ENCODE results near the gene EMILIN1. TPM values are rescaled to one million over a fixed set of nuclear protein-coding genes. Genes with fewer than 3 reads are reported as not detected.

Gene EMILIN1
- total and polyA plus RNA-seq, 10 of the 15 experiments (the other 5 are each of a cell fraction or from before 2014, with no cell fraction given) = 0.01 to 2.3 (median 1.2) TPM; not detected in 2

DNA sequence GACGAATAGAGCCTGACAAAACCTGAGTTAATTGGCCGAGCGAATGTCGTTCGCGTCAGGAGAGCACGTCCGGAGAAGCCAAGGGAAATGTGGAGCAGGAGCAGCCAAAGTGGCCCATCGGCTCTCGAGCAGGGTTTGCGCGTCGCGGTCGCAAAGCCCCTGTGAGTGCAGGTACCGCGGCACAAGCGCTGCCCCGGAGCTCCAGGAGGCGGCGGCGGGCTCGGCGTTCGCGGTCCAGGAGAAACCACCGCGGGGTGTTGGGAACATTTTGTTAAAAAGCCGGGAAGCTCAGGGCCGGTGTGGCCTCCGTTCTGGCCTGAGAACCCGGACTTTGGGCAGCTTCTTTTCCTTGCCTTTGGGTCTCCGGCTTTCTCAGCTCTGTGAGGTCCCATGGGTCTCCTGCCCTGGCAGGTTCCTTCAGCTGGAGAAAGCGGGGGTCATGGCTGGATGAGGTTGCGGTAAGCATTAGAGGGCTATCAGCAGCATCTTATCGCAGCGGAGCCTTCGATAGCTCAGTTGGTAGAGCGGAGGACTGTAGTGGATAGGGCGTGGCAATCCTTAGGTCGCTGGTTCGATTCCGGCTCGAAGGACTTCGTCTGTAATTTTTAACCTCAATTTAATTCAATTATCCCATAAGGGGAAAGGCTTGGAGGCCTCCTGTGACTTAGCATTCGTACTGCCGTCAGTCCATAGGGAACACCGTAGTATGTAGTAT, 28.0 kb upstream of the EMILIN1 start (continued):
- no peak for TF ChIP-seq ZZZ3 (IDR thresholded peaks at IDR 0.05; ENCODE audit: control insufficient read depth, insufficient read length, low read depth)
- no peak for TF ChIP-seq ZNF622 (IDR thresholded peaks at IDR 0.05)
- TF ChIP-seq TAF1 (IDR thresholded peaks at IDR 0.05; ENCODE audit: borderline replicate concordance, low read depth, low read length) = 0 out of 2 replicates have a peak, but pooled peaks have one; percentile 14
- TF ChIP-seq KLF5 (IDR thresholded peaks at IDR 0.05; ENCODE audit: partially characterized antibody) = peak; percentile 15
- TF ChIP-seq, protein P1, sequence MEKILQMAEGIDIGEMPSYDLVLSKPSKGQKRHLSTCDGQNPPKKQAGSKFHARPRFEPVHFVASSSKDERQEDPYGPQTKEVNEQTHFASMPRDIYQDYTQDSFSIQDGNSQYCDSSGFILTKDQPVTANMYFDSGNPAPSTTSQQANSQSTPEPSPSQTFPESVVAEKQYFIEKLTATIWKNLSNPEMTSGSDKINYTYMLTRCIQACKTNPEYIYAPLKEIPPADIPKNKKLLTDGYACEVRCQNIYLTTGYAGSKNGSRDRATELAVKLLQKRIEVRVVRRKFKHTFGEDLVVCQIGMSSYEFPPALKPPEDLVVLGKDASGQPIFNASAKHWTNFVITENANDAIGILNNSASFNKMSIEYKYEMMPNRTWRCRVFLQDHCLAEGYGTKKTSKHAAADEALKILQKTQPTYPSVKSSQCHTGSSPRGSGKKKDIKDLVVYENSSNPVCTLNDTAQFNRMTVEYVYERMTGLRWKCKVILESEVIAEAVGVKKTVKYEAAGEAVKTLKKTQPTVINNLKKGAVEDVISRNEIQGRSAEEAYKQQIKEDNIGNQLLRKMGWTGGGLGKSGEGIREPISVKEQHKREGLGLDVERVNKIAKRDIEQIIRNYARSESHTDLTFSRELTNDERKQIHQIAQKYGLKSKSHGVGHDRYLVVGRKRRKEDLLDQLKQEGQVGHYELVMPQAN (conservative IDR thresholded peaks at IDR 0.05) = no peak; the same call in 1 of the 2 replicates
- TF ChIP-seq ZNF207 (IDR thresholded peaks at IDR 0.05; ENCODE audit: borderline replicate concordance) = no peak; the same call in 1 of the 2 replicates
- no peak for TF ChIP-seq SUZ12 (IDR thresholded peaks at IDR 0.05; ENCODE audit: unreplicated experiment)
- TF ChIP-seq GABPA (IDR thresholded peaks at IDR 0.05; ENCODE audit: low read depth) = peak; percentile 67; the same call in 1 of the 2 replicates
- no peak for TF ChIP-seq CBX3 (IDR thresholded peaks at IDR 0.05; ENCODE audit: borderline replicate concordance, low read depth)
- TF ChIP-seq ZSCAN29 (IDR thresholded peaks at IDR 0.05) = peak; percentile 95
- TF ChIP-seq NFXL1 (IDR thresholded peaks at IDR 0.05; ENCODE audit: borderline replicate concordance) = no peak
- TF ChIP-seq CHD4 (IDR thresholded peaks at IDR 0.05) = no peak
- TF ChIP-seq ASH2L (IDR thresholded peaks at IDR 0.05; ENCODE audit: borderline replicate concordance, low read depth) = peak; percentile 90; the same call in 1 of the 2 replicates
- TF ChIP-seq ESRRA (IDR thresholded peaks at IDR 0.05; ENCODE audit: low read length) = no peak
- no peak for TF ChIP-seq KDM1A (IDR thresholded peaks at IDR 0.05; ENCODE audit: borderline replicate concordance)
- peak; percentile 99 for TF ChIP-seq TARDBP (IDR thresholded peaks at IDR 0.05; ENCODE audit: borderline replicate concordance)
- peak in 1 of 2 experiments; percentile 69; a peak in 1 of 4 replicates for TF ChIP-seq EP300 (IDR thresholded peaks at IDR 0.05; ENCODE audit: borderline replicate concordance in 1 of 2, control insufficient read depth in 1 of 2, low read depth in 2 of 2, low read length in 2 of 2)
- TF ChIP-seq TCF12 (IDR thresholded peaks at IDR 0.05; ENCODE audit: low read depth, low read length) = no peak
- 0 out of 2 replicates have a peak, but pooled peaks have one; percentile 9 for TF ChIP-seq JUNB (IDR thresholded peaks at IDR 0.05)
- no peak for TF ChIP-seq ETV6 (conservative IDR thresholded peaks at IDR 0.05 in 1 of 2, IDR thresholded peaks at IDR 0.05 in 1 of 2; ENCODE audit: borderline replicate concordance in 1 of 2, low read depth in 1 of 2)
- TF ChIP-seq ZNF274 (IDR thresholded peaks at IDR 0.05; ENCODE audit: insufficient read depth, insufficient read length) = no peak
- TF ChIP-seq, protein P2, sequence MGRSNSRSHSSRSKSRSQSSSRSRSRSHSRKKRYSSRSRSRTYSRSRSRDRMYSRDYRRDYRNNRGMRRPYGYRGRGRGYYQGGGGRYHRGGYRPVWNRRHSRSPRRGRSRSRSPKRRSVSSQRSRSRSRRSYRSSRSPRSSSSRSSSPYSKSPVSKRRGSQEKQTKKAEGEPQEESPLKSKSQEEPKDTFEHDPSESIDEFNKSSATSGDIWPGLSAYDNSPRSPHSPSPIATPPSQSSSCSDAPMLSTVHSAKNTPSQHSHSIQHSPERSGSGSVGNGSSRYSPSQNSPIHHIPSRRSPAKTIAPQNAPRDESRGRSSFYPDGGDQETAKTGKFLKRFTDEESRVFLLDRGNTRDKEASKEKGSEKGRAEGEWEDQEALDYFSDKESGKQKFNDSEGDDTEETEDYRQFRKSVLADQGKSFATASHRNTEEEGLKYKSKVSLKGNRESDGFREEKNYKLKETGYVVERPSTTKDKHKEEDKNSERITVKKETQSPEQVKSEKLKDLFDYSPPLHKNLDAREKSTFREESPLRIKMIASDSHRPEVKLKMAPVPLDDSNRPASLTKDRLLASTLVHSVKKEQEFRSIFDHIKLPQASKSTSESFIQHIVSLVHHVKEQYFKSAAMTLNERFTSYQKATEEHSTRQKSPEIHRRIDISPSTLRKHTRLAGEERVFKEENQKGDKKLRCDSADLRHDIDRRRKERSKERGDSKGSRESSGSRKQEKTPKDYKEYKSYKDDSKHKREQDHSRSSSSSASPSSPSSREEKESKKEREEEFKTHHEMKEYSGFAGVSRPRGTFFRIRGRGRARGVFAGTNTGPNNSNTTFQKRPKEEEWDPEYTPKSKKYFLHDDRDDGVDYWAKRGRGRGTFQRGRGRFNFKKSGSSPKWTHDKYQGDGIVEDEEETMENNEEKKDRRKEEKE (IDR thresholded peaks at IDR 0.05) = 0 out of 2 replicates have a peak, but pooled peaks have one; percentile 57
- no peak; the same call in 1 of the 2 replicates for TF ChIP-seq EED (IDR thresholded peaks at IDR 0.05; ENCODE audit: low read depth)
- TF ChIP-seq EGR1 (IDR thresholded peaks at IDR 0.05; ENCODE audit: borderline replicate concordance in 1 of 2, low read depth in 2 of 2, low read length in 2 of 2) = peak in 1 of 2 experiments; percentile 94; a peak in 2 of 3 replicates

All from GM12878 (cell line).